ENCODE data around the gene SLC16A5.

The SLC16A5 gene

DNA sequence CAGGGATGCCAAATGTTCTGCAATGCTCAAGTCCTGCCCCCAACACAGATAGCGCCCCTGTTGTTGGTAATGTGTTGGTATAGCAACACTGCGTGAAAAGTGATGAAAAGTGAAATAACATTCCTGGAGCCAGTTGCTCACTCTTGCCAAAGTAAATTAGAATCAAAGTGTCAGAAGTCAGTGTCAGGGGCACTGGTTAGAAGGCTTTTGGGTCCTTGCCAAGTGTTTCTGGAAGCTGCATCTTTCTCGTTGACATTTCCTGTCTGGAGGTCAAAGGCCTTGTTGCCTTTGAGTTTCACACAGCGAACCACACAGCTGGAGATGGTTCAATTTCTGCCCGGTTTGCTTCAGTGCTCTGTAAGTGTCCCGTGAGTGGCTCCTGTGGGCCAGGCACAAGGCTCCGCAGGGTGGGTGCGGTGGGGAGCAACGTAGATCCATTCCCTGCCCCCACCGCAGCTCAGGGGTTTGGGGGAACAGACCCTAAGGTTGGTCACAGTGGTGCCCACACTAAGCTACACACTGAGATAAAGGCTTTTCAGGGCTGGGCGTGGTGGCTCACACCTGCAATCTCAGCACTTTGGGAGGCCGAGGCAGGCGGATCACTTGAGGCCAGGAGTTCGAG, 3.6 kb upstream of the SLC16A5 start:
- Histone ChIP-seq H3K79me2 (ENCODE audit: control insufficient read depth, insufficient read depth, low read length, poor library complexity) (peaks cover 15% of the 10 kb centered on the region), H2AFZ (ENCODE audit: insufficient read depth, low read length, poor library complexity) (no peak overlapping the region), H2BK5ac (ENCODE audit: low read depth, low read length, poor library complexity) (peak overlapping the region; percentile 1), H3K4me3 (ENCODE audit: low read depth, low read length) (no peak overlapping the region), H3K4me2 (ENCODE audit: low read length) (no peak overlapping the region), H3K9me3 (ENCODE audit: insufficient read depth, low read depth, low read length) (no peaks in the 10 kb centered on the region), H3K14ac (ENCODE audit: low read length) (no peak overlapping the region), H3K18ac (ENCODE audit: low read length) (peak overlapping the region; percentile 22), H2BK120ac (ENCODE audit: insufficient read depth, low read length, poor library complexity) (no peak overlapping the region), H3K27ac (ENCODE audit: low read depth, low read length) (no peak overlapping the region), H3K23ac (ENCODE audit: low read length) (no peak overlapping the region), H3K79me1 (ENCODE audit: low read length) (peaks cover 22% of the 10 kb centered on the region), H3K4me1 (ENCODE audit: control insufficient read depth in 1 of 2, insufficient read depth in 2 of 2, low read length in 2 of 2) (peaks cover 27 to 39% of the 10 kb centered on the region in 2 experiments), H4K12ac (ENCODE audit: low read depth, low read length) (no peak overlapping the region), H3K9ac (ENCODE audit: low read length) (no peak overlapping the region), H3K4ac (ENCODE audit: low read depth, low read length) (no peak overlapping the region), H3K27me3 (ENCODE audit: insufficient read depth, low read length) (no peaks in the 10 kb centered on the region), H4K91ac (ENCODE audit: low read depth, low read length) (peak overlapping the region; percentile 1), H2BK12ac (ENCODE audit: low read length) (peak overlapping the region; percentile 81), H3K36me3 (ENCODE audit: control insufficient read depth in 1 of 2, insufficient read depth in 2 of 2, low read length in 2 of 2) (no peaks in the 10 kb centered on the region), H2AK5ac (ENCODE audit: low read length) (peak overlapping the region; percentile 81), H4K8ac (ENCODE audit: low read depth, low read length) (no peak overlapping the region)
- no peak for DNase-seq
- WGBS (ENCODE audit: extremely low coverage, insufficient coverage, insufficient read length): no CpG with 5 or more reads among the region's 14 CpGs

- Histone ChIP-seq H3K14ac (ENCODE audit: low read length) (peak overlapping the region; percentile 27), H4K12ac (ENCODE audit: low read depth, low read length) (no peak overlapping the region), H3K9ac (ENCODE audit: low read length) (no peak overlapping the region), H3K79me2 (ENCODE audit: control insufficient read depth, insufficient read depth, low read length, poor library complexity) (peaks cover 17% of the 10 kb centered on the region), H3K4ac (ENCODE audit: low read depth, low read length) (no peak overlapping the region), H2BK5ac (ENCODE audit: low read depth, low read length, poor library complexity) (peak overlapping the region; percentile 5), H3K4me2 (ENCODE audit: low read length) (no peak overlapping the region), H3K79me1 (ENCODE audit: low read length) (peaks cover 25% of the 10 kb centered on the region), H3K4me1 (ENCODE audit: control insufficient read depth in 1 of 2, insufficient read depth in 2 of 2, low read length in 2 of 2) (peaks cover 34 to 47% of the 10 kb centered on the region in 2 experiments), H3K18ac (ENCODE audit: low read length) (peak overlapping the region; percentile 8), H3K23ac (ENCODE audit: low read length) (no peak overlapping the region), H3K36me3 (ENCODE audit: control insufficient read depth in 1 of 2, insufficient read depth in 2 of 2, low read length in 2 of 2) (no peaks in the 10 kb centered on the region), H3K4me3 (ENCODE audit: low read depth, low read length) (no peak overlapping the region), H3K9me3 (ENCODE audit: insufficient read depth, low read depth, low read length) (no peaks in the 10 kb centered on the region), H2BK120ac (ENCODE audit: insufficient read depth, low read length, poor library complexity) (peak overlapping the region; percentile 21), H2BK12ac (ENCODE audit: low read length) (peak overlapping the region; percentile 78), H2AFZ (ENCODE audit: insufficient read depth, low read length, poor library complexity) (no peak overlapping the region), H3K27ac (ENCODE audit: low read depth, low read length) (no peak overlapping the region), H2AK5ac (ENCODE audit: low read length) (peak overlapping the region; percentile 16), H4K91ac (ENCODE audit: low read depth, low read length) (peak overlapping the region; percentile 90), H3K27me3 (ENCODE audit: insufficient read depth, low read length) (no peaks in the 10 kb centered on the region), H4K8ac (ENCODE audit: low read depth, low read length) (peak overlapping the region; percentile 2)
- WGBS (ENCODE audit: extremely low coverage, insufficient coverage, insufficient read length): 100% methylated on average over 1 of the region's 15 CpGs
- no peak for DNase-seq
These were observed 1.1 kb upstream of the SLC16A5 start for GRCh38 chr17:75086496-75087181.

GRCh38 chr17:75087182-75087557, 584 bp upstream of the SLC16A5 start:
- Histone ChIP-seq H4K91ac (ENCODE audit: low read depth, low read length) (peak overlapping the region; percentile 90), H3K36me3 (ENCODE audit: control insufficient read depth in 1 of 2, insufficient read depth in 2 of 2, low read length in 2 of 2) (no peaks in the 10 kb centered on the region)

GRCh38 chr17:75088465-75089417, 987 bp downstream of the SLC16A5 start:
- peak overlapping the region; percentile 100 for H3K27ac ChIP-seq (ENCODE audit: low read depth, low read length)
- peak; percentile 55 to 65 for DNase-seq
- peaks cover 21% of the 10 kb centered on the region for H3K79me2 ChIP-seq (ENCODE audit: control insufficient read depth, insufficient read depth, low read length, poor library complexity)
- H2AFZ ChIP-seq (ENCODE audit: insufficient read depth, low read length, poor library complexity): peak overlapping the region; percentile 84
- peak overlapping the region; percentile 98 for H2BK120ac ChIP-seq (ENCODE audit: insufficient read depth, low read length, poor library complexity)
- H4K91ac ChIP-seq (ENCODE audit: low read depth, low read length): peak overlapping the region; percentile 100
- peak overlapping the region; percentile 99 for H4K12ac ChIP-seq (ENCODE audit: low read depth, low read length)
- H3K27me3 ChIP-seq (ENCODE audit: insufficient read depth, low read length): no peaks in the 10 kb centered on the region
- peaks cover 53 to 60% of the 10 kb centered on the region in 2 experiments for H3K4me1 ChIP-seq (ENCODE audit: control insufficient read depth in 1 of 2, insufficient read depth in 2 of 2, low read length in 2 of 2)
- H3K4me2 ChIP-seq (ENCODE audit: low read length): peak overlapping the region; percentile 66
- H3K9ac ChIP-seq (ENCODE audit: low read length): peak overlapping the region; percentile 93
- H3K36me3 ChIP-seq (ENCODE audit: control insufficient read depth in 1 of 2, insufficient read depth in 2 of 2, low read length in 2 of 2): no peaks in the 10 kb centered on the region
- H2BK5ac ChIP-seq (ENCODE audit: low read depth, low read length, poor library complexity): peak overlapping the region; percentile 99
- H4K8ac ChIP-seq (ENCODE audit: low read depth, low read length): peak overlapping the region; percentile 99
- H3K9me3 ChIP-seq (ENCODE audit: insufficient read depth, low read depth, low read length): peaks cover 3% of the 10 kb centered on the region
- no peak overlapping the region for H3K23ac ChIP-seq (ENCODE audit: low read length)
- peak overlapping the region; percentile 99 for H3K14ac ChIP-seq (ENCODE audit: low read length)
- peak overlapping the region; percentile 78 for H3K4me3 ChIP-seq (ENCODE audit: low read depth, low read length)
- peak overlapping the region; percentile 96 for H2AK5ac ChIP-seq (ENCODE audit: low read length)
- H3K18ac ChIP-seq (ENCODE audit: low read length): peak overlapping the region; percentile 98
- no CpG with 5 or more reads among the region's 11 CpGs for WGBS (ENCODE audit: extremely low coverage, insufficient coverage, insufficient read length)
- peak overlapping the region; percentile 91 for H2BK12ac ChIP-seq (ENCODE audit: low read length)
- H3K4ac ChIP-seq (ENCODE audit: low read depth, low read length): peak overlapping the region; percentile 97
- H3K79me1 ChIP-seq (ENCODE audit: low read length): peaks cover 30% of the 10 kb centered on the region

More at GRCh38 chr17:75087182-75087557, 584 bp upstream of the SLC16A5 start:
- H4K8ac ChIP-seq (ENCODE audit: low read depth, low read length): peak overlapping the region; percentile 93
- peak overlapping the region; percentile 80 for H2AFZ ChIP-seq (ENCODE audit: insufficient read depth, low read length, poor library complexity)
- H3K4me1 ChIP-seq (ENCODE audit: control insufficient read depth in 1 of 2, insufficient read depth in 2 of 2, low read length in 2 of 2): peaks cover 39 to 51% of the 10 kb centered on the region in 2 experiments
- H3K9ac ChIP-seq (ENCODE audit: low read length): peak overlapping the region; percentile 66
- H2BK12ac ChIP-seq (ENCODE audit: low read length): peak overlapping the region; percentile 34
- peak overlapping the region; percentile 83 for H3K14ac ChIP-seq (ENCODE audit: low read length)
- peaks cover 25% of the 10 kb centered on the region for H3K79me1 ChIP-seq (ENCODE audit: low read length)
- H2BK120ac ChIP-seq (ENCODE audit: insufficient read depth, low read length, poor library complexity): peak overlapping the region; percentile 82
- H3K4me3 ChIP-seq (ENCODE audit: low read depth, low read length): peak overlapping the region; percentile 48
- no peaks in the 10 kb centered on the region for H3K27me3 ChIP-seq (ENCODE audit: insufficient read depth, low read length)
- H3K18ac ChIP-seq (ENCODE audit: low read length): peak overlapping the region; percentile 85
- H2BK5ac ChIP-seq (ENCODE audit: low read depth, low read length, poor library complexity): peak overlapping the region; percentile 79
- H3K79me2 ChIP-seq (ENCODE audit: control insufficient read depth, insufficient read depth, low read length, poor library complexity): peaks cover 17% of the 10 kb centered on the region
- H3K4me2 ChIP-seq (ENCODE audit: low read length): peak overlapping the region; percentile 66
- WGBS (ENCODE audit: extremely low coverage, insufficient coverage, insufficient read length): no CpG with 5 or more reads among the region's 12 CpGs
- peak overlapping the region; percentile 88 for H2AK5ac ChIP-seq (ENCODE audit: low read length)
- H3K9me3 ChIP-seq (ENCODE audit: insufficient read depth, low read depth, low read length): no peaks in the 10 kb centered on the region
- peak overlapping the region; percentile 65 for H4K12ac ChIP-seq (ENCODE audit: low read depth, low read length)
- peak overlapping the region; percentile 100 for H3K27ac ChIP-seq (ENCODE audit: low read depth, low read length)
- no peak overlapping the region for H3K23ac ChIP-seq (ENCODE audit: low read length)
- peak overlapping the region; percentile 71 for H3K4ac ChIP-seq (ENCODE audit: low read depth, low read length)
- DNase-seq: no peak
